Measurements from ENCODE around the gene DSG4. TPM values are rescaled to one million over a fixed set of nuclear protein-coding genes. Genes with fewer than 3 reads are reported as not detected.
"Not testable (repeated sequence)": the region's sequence is repeated elsewhere in the genome, so short reads cannot be mapped to it uniquely, and the experiment has no call there.

DSG4 gene
- not detected for polyA plus RNA-seq (2013, experiment 1 of 2)
- polyA plus RNA-seq (2013, experiment 2 of 2) = not detected

- 90% methylated on average over 3 of the region's 3 CpGs for WGBS
- no peak within 1 kb of the TSS for H3K9ac ChIP-seq (ENCODE audit: low read length)
- H3K4me1 ChIP-seq (ENCODE audit: control insufficient read depth, insufficient read depth, low read depth, low read length) = no peaks in the 10 kb centered on the region
- no peak within 1 kb of the TSS for H2BK5ac ChIP-seq (ENCODE audit: low read depth, low read length, poor library complexity, severe bottlenecking)
- no peak within 1 kb of the TSS for H3K4ac ChIP-seq (ENCODE audit: low read depth in 1 of 2, low read length in 2 of 2)
- no peak within 1 kb of the TSS for H3K4me2 ChIP-seq (ENCODE audit: low read length, poor library complexity, severe bottlenecking)
- H3K9me3 ChIP-seq (ENCODE audit: control insufficient read depth, low read length) = no peaks in the 10 kb centered on the region
- no peaks in the 10 kb centered on the region for H3K36me3 ChIP-seq (ENCODE audit: control insufficient read depth in 1 of 2, insufficient read depth in 2 of 2, low read depth in 1 of 2, low read length in 2 of 2)
- no peak within 1 kb of the TSS for H4K91ac ChIP-seq (ENCODE audit: low read length)
- no peak within 1 kb of the TSS for H3K14ac ChIP-seq (ENCODE audit: low read length in 2 of 2)
- no peak within 1 kb of the TSS for H2AK5ac ChIP-seq (ENCODE audit: low read length, severe bottlenecking)
- H4K8ac ChIP-seq (ENCODE audit: low read length) = no peak within 1 kb of the TSS
- no peak within 1 kb of the TSS for H3K23ac ChIP-seq (ENCODE audit: low read length in 2 of 2)
- H3K27me3 ChIP-seq (ENCODE audit: control insufficient read depth in 1 of 2, insufficient read depth in 1 of 2, low read length in 2 of 2) = no peaks in the 10 kb centered on the region
- no peak within 1 kb of the TSS for H2BK120ac ChIP-seq (ENCODE audit: low read depth, low read length)
- no peak within 1 kb of the TSS for H3K18ac ChIP-seq (ENCODE audit: low read depth in 1 of 2, low read length in 2 of 2)
- H3K79me1 ChIP-seq (replicated peaks; ENCODE audit: low read length, poor library complexity, severe bottlenecking) = no peaks in the 10 kb centered on the region
- H3K4me3 ChIP-seq (ENCODE audit: insufficient read depth in 1 of 2, low read depth in 1 of 2, low read length in 2 of 2) = no peak within 1 kb of the TSS
- no peak within 1 kb of the TSS for H2BK12ac ChIP-seq (ENCODE audit: low read length in 2 of 2)
- no peak within 1 kb of the TSS for H3K27ac ChIP-seq (ENCODE audit: low read length, poor library complexity, severe bottlenecking)
- no peak for DNase-seq
- no peak within 1 kb of the TSS for H2BK15ac ChIP-seq (ENCODE audit: low read depth, poor library complexity, severe bottlenecking)
- H2AFZ ChIP-seq (ENCODE audit: low read depth, low read length) = no peak within 1 kb of the TSS
Measured at GRCh38 chr18:31376477-31376876, at the start of gene DSG4. Gene DSG4 (plus strand): TSS chr18:31376777. CDS start chr18:31376912, 135 bp downstream.

GRCh38 chr18:31329787-31330438, 46.7 kb upstream of the DSG4 start:
- Histone ChIP-seq H3K4me2 (ENCODE audit: low read length, poor library complexity, severe bottlenecking) (no peak overlapping the region), H3K4ac (ENCODE audit: low read depth in 1 of 2, low read length in 2 of 2) (no peak overlapping the region), H3K79me1 (replicated peaks; ENCODE audit: low read length, poor library complexity, severe bottlenecking) (no peaks in the 10 kb centered on the region), H4K8ac (ENCODE audit: low read length) (no peak overlapping the region), H3K9ac (ENCODE audit: low read length) (no peak overlapping the region), H3K4me3 (ENCODE audit: insufficient read depth in 1 of 2, low read depth in 1 of 2, low read length in 2 of 2) (no peak overlapping the region), H3K18ac (ENCODE audit: low read depth in 1 of 2, low read length in 2 of 2) (no peak overlapping the region), H2BK5ac (ENCODE audit: low read depth, low read length, poor library complexity, severe bottlenecking) (no peak overlapping the region), H3K23ac (ENCODE audit: low read length in 2 of 2) (no peak overlapping the region), H3K14ac (ENCODE audit: low read length in 2 of 2) (no peak overlapping the region), H3K36me3 (ENCODE audit: control insufficient read depth in 1 of 2, insufficient read depth in 2 of 2, low read depth in 1 of 2, low read length in 2 of 2) (no peaks in the 10 kb centered on the region), H3K4me1 (ENCODE audit: control insufficient read depth, insufficient read depth, low read depth, low read length) (no peaks in the 10 kb centered on the region), H2BK120ac (ENCODE audit: low read depth, low read length) (no peak overlapping the region), H3K9me3 (ENCODE audit: control insufficient read depth, low read length) (no peaks in the 10 kb centered on the region), H2BK12ac (ENCODE audit: low read length in 2 of 2) (no peak overlapping the region), H2BK15ac (ENCODE audit: low read depth, poor library complexity, severe bottlenecking) (no peak overlapping the region), H2AFZ (ENCODE audit: low read depth, low read length) (no peak overlapping the region), H2AK5ac (ENCODE audit: low read length, severe bottlenecking) (no peak overlapping the region), H3K27ac (ENCODE audit: low read length, poor library complexity, severe bottlenecking) (no peak overlapping the region), H4K91ac (ENCODE audit: low read length) (no peak overlapping the region), H3K27me3 (ENCODE audit: control insufficient read depth in 1 of 2, insufficient read depth in 1 of 2, low read length in 2 of 2) (peaks cover 0 to 4% of the 10 kb centered on the region in 2 experiments)
- WGBS = 75% methylated on average over 5 of the region's 7 CpGs
- no peak for DNase-seq

GRCh38 chr18:31343454-31343853, 33.1 kb upstream of the DSG4 start:
- Histone ChIP-seq H3K27me3 (ENCODE audit: control insufficient read depth in 1 of 2, insufficient read depth in 1 of 2, low read length in 2 of 2) (no peaks in the 10 kb centered on the region), H4K91ac (ENCODE audit: low read length) (no peak overlapping the region), H3K4me3 (ENCODE audit: insufficient read depth in 1 of 2, low read depth in 1 of 2, low read length in 2 of 2) (no peak overlapping the region), H2BK15ac (ENCODE audit: low read depth, poor library complexity, severe bottlenecking) (no peak overlapping the region), H3K79me1 (replicated peaks; ENCODE audit: low read length, poor library complexity, severe bottlenecking) (no peaks in the 10 kb centered on the region), H3K23ac (ENCODE audit: low read length in 2 of 2) (no peak overlapping the region), H3K9ac (ENCODE audit: low read length) (no peak overlapping the region), H3K27ac (ENCODE audit: low read length, poor library complexity, severe bottlenecking) (no peak overlapping the region), H3K4ac (ENCODE audit: low read depth in 1 of 2, low read length in 2 of 2) (no peak overlapping the region), H2AK5ac (ENCODE audit: low read length, severe bottlenecking) (no peak overlapping the region), H2BK5ac (ENCODE audit: low read depth, low read length, poor library complexity, severe bottlenecking) (no peak overlapping the region), H4K8ac (ENCODE audit: low read length) (no peak overlapping the region), H2BK120ac (ENCODE audit: low read depth, low read length) (no peak overlapping the region), H3K14ac (ENCODE audit: low read length in 2 of 2) (no peak overlapping the region), H2AFZ (ENCODE audit: low read depth, low read length) (no peak overlapping the region), H2BK12ac (ENCODE audit: low read length in 2 of 2) (no peak overlapping the region), H3K4me2 (ENCODE audit: low read length, poor library complexity, severe bottlenecking) (no peak overlapping the region), H3K4me1 (ENCODE audit: control insufficient read depth, insufficient read depth, low read depth, low read length) (no peaks in the 10 kb centered on the region), H3K36me3 (ENCODE audit: control insufficient read depth in 1 of 2, insufficient read depth in 2 of 2, low read depth in 1 of 2, low read length in 2 of 2) (no peaks in the 10 kb centered on the region), H3K18ac (ENCODE audit: low read depth in 1 of 2, low read length in 2 of 2) (no peak overlapping the region), H3K9me3 (ENCODE audit: control insufficient read depth, low read length) (no peaks in the 10 kb centered on the region)
- WGBS = 94% methylated on average over 4 of the region's 4 CpGs
- no peak for DNase-seq

GRCh38 chr18:31353336-31353735, 23.2 kb upstream of the DSG4 start:
- H2AFZ ChIP-seq (ENCODE audit: low read depth, low read length); DNase-seq; H3K18ac ChIP-seq (ENCODE audit: low read depth in 1 of 2, low read length in 2 of 2); H3K27ac ChIP-seq (ENCODE audit: low read length, poor library complexity, severe bottlenecking); H4K8ac ChIP-seq (ENCODE audit: low read length); H3K14ac ChIP-seq (ENCODE audit: low read length in 2 of 2); H2AK5ac ChIP-seq (ENCODE audit: low read length, severe bottlenecking); H3K36me3 ChIP-seq (ENCODE audit: control insufficient read depth in 1 of 2, insufficient read depth in 2 of 2, low read depth in 1 of 2, low read length in 2 of 2); H2BK5ac ChIP-seq (ENCODE audit: low read depth, low read length, poor library complexity, severe bottlenecking); H4K91ac ChIP-seq (ENCODE audit: low read length); H2BK120ac ChIP-seq (ENCODE audit: low read depth, low read length); H2BK15ac ChIP-seq (ENCODE audit: low read depth, poor library complexity, severe bottlenecking); H3K4ac ChIP-seq (ENCODE audit: low read depth in 1 of 2, low read length in 2 of 2); H3K9ac ChIP-seq (ENCODE audit: low read length); H3K27me3 ChIP-seq (ENCODE audit: control insufficient read depth in 1 of 2, insufficient read depth in 1 of 2, low read length in 2 of 2); H3K4me3 ChIP-seq (ENCODE audit: insufficient read depth in 1 of 2, low read depth in 1 of 2, low read length in 2 of 2); H3K4me2 ChIP-seq (ENCODE audit: low read length, poor library complexity, severe bottlenecking); H3K9me3 ChIP-seq (ENCODE audit: control insufficient read depth, low read length); H3K4me1 ChIP-seq (ENCODE audit: control insufficient read depth, insufficient read depth, low read depth, low read length); H2BK12ac ChIP-seq (ENCODE audit: low read length in 2 of 2); H3K23ac ChIP-seq (ENCODE audit: low read length in 2 of 2); H3K79me1 ChIP-seq (replicated peaks; ENCODE audit: low read length, poor library complexity, severe bottlenecking): not testable (repeated sequence)
- WGBS = 60% methylated on average over 1 of the region's 17 CpGs
